Stomach (tissue), 9 donors: ENCODE results near the gene TTC9. TPM values are rescaled to one million over a fixed set of nuclear protein-coding genes. Genes with fewer than 3 reads are reported as not detected.

Source experiments
- DNase-seq, 2 donors: peaks; one replicate each; pipeline versions ENCODE4 v3.0.0 to v3.0.0-alpha.2; 2013 to 2019
- H3K27ac ChIP-seq, 5 donors: fragments of 200-600 bp in 4 of 5; sonication (generic) in 4 of 5; one replicate each; pipeline ENCODE4 v1.5.1; 2013 to 2019; ENCODE audit warnings: mild to moderate bottlenecking in 1 of 5, moderate library complexity in 1 of 5
- H3K27me3 ChIP-seq, 3 donors: fragments of 200-600 bp; sonication (generic); one replicate each; pipeline ENCODE4 v1.5.1; 2017 to 2019; ENCODE audit warnings: mixed run types in 1 of 3
- H3K36me3 ChIP-seq, 4 donors: fragments of 200-600 bp; sonication (generic); 1 replicate in 3 of 4; 2 replicates in 1 of 4; pipeline ENCODE4 v1.5.1; 2016 to 2019
- H3K4me1 ChIP-seq, 4 donors: fragments of 200-600 bp; sonication (generic); one replicate each; pipeline ENCODE4 v1.5.1; 2016 to 2019
- H3K4me3 ChIP-seq, 4 donors: fragments of 200-600 bp; sonication (generic) in 3 of 4; one replicate each; pipeline ENCODE4 v1.5.1; 2016 to 2019; ENCODE audit warnings: mild to moderate bottlenecking in 1 of 4
- H3K9me3 ChIP-seq, 4 donors: fragments of 200-600 bp; sonication (generic); one replicate each; pipeline ENCODE4 v1.5.1; 2016 to 2019
- CTCF ChIP-seq, 7 experiments: fragments of 450-650 bp in 4 of 7; fragments of 200-600 bp in 3 of 7; sonication (generic) in 3 of 7; IDR thresholded peaks; one replicate each; pipeline ENCODE4 v1.5.1; 2016 to 2019; ENCODE audit warnings: antibody characterized with exemption in 7 of 7, control low read depth in 2 of 7, mild to moderate bottlenecking in 1 of 7
- EP300 ChIP-seq: sonication (generic); formaldehyde crosslinking; IDR thresholded peaks from one replicate; pipeline ENCODE4 v1.6.1; 2017; ENCODE audit warnings: antibody characterized with exemption
- POLR2A ChIP-seq, 4 donors: fragments of 450-650 bp; IDR thresholded peaks; one replicate each; pipeline ENCODE4 v1.6.1; 2016; ENCODE audit warnings: antibody characterized with exemption in 4 of 4, control low read depth in 2 of 4, mild to moderate bottlenecking in 1 of 4, moderate library complexity in 1 of 4
- POLR2AphosphoS5 ChIP-seq, 3 donors: sonication (generic); formaldehyde crosslinking; IDR thresholded peaks; one replicate each; pipeline ENCODE4 v1.6.1; 2016; ENCODE audit warnings: antibody characterized with exemption in 3 of 3
- WGBS, 5 donors: extraction: QIAGEN DNeasy Blood & Tissue Kit in 3 of 5; methylation state at CpG; one replicate each; pipeline versions ENCODE4 v1.1.5 to v1.1.7; 2013 to 2018; 5-methylcytosine and 5-hydroxymethylcytosine counted together
- intact Hi-C: fragments of 100-400 bp; cut with DNase I; formaldehyde crosslinking; loops from one replicate; pipeline ENCODE4 v1.15.1; 2023; ENCODE audit warnings: low total_unique reads
- polyA plus RNA-seq, 3 donors: library from polyadenylated mRNA; stranded (reverse); fragments of 200-250 nt; gene quantifications; one replicate each; pipeline ENCODE4 v1.2.3, GENCODE V29; 2013
- total RNA-seq, 5 donors: library from RNA; depleted of rRNA; stranded (reverse); fragments of >200 nt; gene quantifications; one replicate each; pipeline versions ENCODE4 v1.1.0 to v1.2.3, GENCODE V29; 2014 to 2016
- donor health status: healthy with polysubstance abuse.
- donor health status: Bipolar disorder and iron deficiency.
- donor health status: healthy.

TTC9 gene
- total and polyA plus RNA-seq, 8 donors = 1.8 to 7.3 (median 4.7) TPM; not detected in 2

- Histone ChIP-seq H3K4me1 (peaks cover 0 to 6% (median 0%) of the 10 kb centered on the region in 4 donors), H3K27me3 (no peaks in the 10 kb centered on the region), H3K36me3 (no peaks in the 10 kb centered on the region), H3K27ac (no peak overlapping the region), H3K4me3 (no peak overlapping the region), H3K9me3 (no peaks in the 10 kb centered on the region)
- WGBS, 5 donors = 70 to 84% (median 77%) methylated on average over 5 to 6 of the region's 6 CpGs
- DNase-seq = peak in 1 of 2 donors; percentile 36
- intact Hi-C loops = no loop called here
- TF ChIP-seq POLR2AphosphoS5 (IDR thresholded peaks at IDR 0.05) (peak in 1 of 3 donors; percentile 38), POLR2A (IDR thresholded peaks at IDR 0.05) (no peak)
Observed at GRCh38 chr14:70707138-70708038, 65.7 kb downstream of the TTC9 start.

GRCh38 chr14:70708717-70709570 is 67.2 kb downstream of the TTC9 start:
- intact Hi-C loops = no loop called here
- no peaks in the 10 kb centered on the region for H3K27me3 ChIP-seq
- H3K36me3 ChIP-seq = no peaks in the 10 kb centered on the region
- no peak for DNase-seq
- no peak overlapping the region for H3K27ac ChIP-seq
- peaks cover 0 to 13% (median 9%) of the 10 kb centered on the region in 4 donors for H3K4me1 ChIP-seq
- TF ChIP-seq POLR2A (IDR thresholded peaks at IDR 0.05) (no peak), EP300 (no peak), POLR2AphosphoS5 (IDR thresholded peaks at IDR 0.05) (no peak), CTCF (IDR thresholded peaks at IDR 0.05) (no peak)
- no peak overlapping the region for H3K4me3 ChIP-seq
- no peaks in the 10 kb centered on the region for H3K9me3 ChIP-seq
- WGBS, 5 donors = 84 to 90% (median 86%) methylated on average over 15 of the region's 15 CpGs

GRCh38 chr14:70709726-70710382 is 68.1 kb downstream of the TTC9 start:
- Histone ChIP-seq H3K4me3 (no peak overlapping the region), H3K27ac (no peak overlapping the region), H3K9me3 (no peaks in the 10 kb centered on the region), H3K4me1 (peaks cover 0 to 17% (median 9%) of the 10 kb centered on the region in 4 donors), H3K27me3 (no peaks in the 10 kb centered on the region), H3K36me3 (no peaks in the 10 kb centered on the region)
- TF ChIP-seq POLR2AphosphoS5 (IDR thresholded peaks at IDR 0.05) (no peak), CTCF (IDR thresholded peaks at IDR 0.05) (no peak), EP300 (no peak), POLR2A (IDR thresholded peaks at IDR 0.05) (no peak)
- WGBS, 5 donors = 59 to 70% (median 67%) methylated on average over 8 of the region's 8 CpGs
- intact Hi-C loops = loop anchor here (10.0 kb wide), 1 partner anchor 65 kb away; the partner anchor contains the start of gene TTC9
- DNase-seq = peak in 1 of 2 donors; percentile 14

GRCh38 chr14:70711451-70711850 is 69.7 kb downstream of the TTC9 start:
- 87 to 100% (median 100%) methylated on average over 1 of the region's 1 CpG for WGBS, 5 donors
- Histone ChIP-seq H3K27ac (no peak overlapping the region), H3K4me1 (peaks cover 0 to 20% (median 11%) of the 10 kb centered on the region in 4 donors), H3K4me3 (no peak overlapping the region), H3K27me3 (no peaks in the 10 kb centered on the region), H3K36me3 (no peaks in the 10 kb centered on the region), H3K9me3 (no peaks in the 10 kb centered on the region)
- no peak for TF ChIP-seq CTCF (IDR thresholded peaks at IDR 0.05)
- TF ChIP-seq POLR2A (IDR thresholded peaks at IDR 0.05) = no peak
- TF ChIP-seq POLR2AphosphoS5 (IDR thresholded peaks at IDR 0.05) = no peak
- no peak for TF ChIP-seq EP300
- DNase-seq = no peak
- intact Hi-C loops = loop anchor here (10.0 kb wide), 1 partner anchor 67 kb away; the partner anchor contains the start of gene TTC9
